ENCODE results near the gene PROCA1.

The PROCA1 gene

DNA sequence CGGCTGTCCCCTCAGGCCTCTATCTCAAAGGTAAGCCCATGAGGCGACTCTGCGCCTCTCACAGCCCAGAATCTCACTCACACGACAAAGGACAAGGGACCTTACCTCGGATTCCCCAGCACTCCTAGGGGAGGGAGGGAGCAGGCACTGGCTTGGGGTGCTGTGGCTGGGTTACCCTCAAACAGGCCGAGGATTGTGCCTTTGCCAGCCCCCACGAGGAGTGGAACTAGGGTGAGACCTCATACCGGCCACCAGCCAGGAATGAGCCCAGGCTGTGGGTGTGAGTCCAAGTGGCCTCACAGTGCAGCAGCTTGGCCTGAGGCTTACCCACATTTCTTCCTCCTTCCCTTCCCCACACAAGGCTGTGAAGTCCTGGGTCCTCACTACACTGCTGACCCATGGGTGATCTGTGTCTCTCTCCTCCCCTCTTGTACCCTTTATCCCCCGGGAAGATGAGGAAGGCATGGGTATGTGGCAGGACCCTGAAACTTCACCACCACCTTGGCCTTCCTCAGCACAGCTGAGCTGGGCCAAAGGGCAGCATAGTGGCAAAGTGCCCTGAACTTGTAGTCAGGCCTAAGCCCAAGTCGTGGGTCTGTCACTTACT, 5.9 kb downstream of the PROCA1 start:
- DNase-seq: no peak

DNA sequence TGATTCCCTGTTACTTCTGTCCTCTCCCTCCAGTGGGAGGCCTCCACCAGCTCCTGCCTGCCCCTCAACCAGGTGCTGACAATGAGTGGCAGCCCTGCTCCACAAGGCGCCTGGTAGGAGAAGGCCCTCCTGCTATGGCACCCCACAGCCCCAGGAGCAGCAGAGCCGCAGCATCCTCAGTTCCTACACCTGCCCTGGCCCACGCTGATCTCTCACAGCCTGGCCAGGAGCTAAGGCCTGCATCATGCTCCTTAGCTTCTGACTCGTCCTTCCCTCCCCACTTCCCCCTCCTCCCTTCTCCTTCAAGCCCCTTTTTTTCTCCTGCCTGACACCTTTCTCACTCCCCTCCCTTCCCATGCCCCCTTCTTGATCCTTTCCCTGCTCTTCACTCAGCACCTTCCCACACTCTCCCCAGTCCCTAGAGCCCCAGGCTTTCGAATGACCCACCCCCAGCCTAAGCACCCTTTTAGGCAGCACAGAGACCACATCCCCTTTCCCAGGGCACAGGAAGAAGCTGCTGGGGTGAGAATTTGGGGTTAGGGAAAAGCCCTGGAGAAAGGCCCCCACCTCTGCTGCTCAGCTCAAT, 6.5 kb downstream of the PROCA1 start:
- DNase-seq: no peak

DNA sequence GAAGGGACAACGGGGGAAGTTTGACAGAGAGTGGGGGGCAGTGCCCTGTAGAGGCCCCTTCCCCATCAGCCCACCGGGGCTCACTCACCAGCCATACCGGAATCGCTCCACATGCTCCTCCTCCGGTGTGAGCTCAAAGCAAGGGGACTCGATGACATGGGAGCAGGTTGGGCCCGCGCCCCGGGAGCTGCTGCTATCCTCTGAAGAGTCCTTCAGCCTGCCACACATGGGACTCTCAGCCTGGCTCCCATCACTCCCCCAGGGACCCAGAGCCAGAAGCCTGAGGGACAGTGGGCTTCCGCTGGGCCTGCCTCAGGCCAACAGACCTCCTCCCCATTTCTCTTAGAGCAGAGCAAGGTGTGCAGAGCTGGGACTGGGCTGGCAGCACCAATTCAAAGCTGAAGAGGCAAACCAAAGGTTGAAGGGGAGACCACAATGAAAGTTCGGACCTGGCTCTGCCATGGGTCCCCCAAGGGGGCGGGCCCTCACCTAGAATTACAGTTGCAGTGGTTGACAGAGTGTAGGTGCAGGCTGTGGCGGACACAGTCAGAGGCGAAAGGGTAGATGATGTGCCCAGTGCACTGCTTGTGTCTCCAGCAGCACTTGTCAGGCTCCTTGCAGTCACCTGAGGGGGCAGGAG, 7.3 kb downstream of the PROCA1 start:
- DNase-seq: no peak

DNA sequence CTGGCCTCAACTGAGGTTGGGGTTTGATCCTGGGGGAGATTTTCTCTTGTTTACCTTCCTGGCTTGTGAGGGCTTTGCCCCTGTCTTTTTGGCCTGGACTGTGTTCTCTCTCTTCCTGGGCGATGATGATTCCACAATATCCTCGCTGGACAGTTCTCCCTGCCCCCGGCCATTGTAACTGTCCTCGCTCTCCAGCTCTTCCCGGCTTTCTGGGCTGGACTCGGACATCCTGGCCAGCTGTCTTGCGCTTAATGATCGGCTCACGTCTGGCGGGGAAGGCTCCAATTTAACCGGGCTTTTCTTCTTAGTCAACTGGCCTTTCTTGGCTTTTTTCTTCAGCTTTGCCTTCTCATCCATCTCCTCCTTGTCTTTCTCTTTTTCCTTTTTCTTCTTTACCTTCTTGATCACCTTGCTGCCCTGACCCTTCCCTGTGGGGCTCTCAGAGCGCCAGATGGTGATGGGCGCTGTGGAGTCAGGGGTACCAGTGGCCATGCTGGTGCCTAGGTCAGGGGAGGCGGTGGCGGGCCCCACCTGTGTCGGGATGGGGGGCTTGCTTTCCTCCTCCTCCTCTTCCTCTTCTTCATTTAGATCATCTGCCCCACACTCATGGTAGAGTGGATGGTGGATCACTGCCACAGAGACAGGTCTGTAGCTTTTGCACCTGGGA, 8.0 kb downstream of the PROCA1 start:
- no peak for DNase-seq

DNA sequence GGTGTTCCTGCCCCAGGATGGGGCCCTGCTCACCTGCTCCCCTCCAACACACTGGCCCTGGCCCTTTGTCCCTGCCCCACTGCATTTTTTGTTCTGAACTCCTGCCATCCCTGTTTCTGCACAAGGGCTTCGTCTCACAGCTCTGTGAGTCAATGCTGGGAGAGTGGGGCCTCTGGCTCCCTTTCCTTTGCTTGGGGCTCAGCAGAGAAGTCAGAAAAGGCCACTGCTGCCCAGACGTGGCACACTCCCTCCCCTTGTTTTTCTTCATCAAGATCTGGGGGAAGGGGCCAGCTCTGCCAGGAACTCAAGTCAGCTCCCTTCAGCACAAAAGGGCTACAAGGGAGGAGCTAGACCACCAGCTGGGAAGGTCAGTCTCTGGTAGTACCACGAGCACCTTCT, 8.9 kb downstream of the PROCA1 start:
- DNase-seq: no peak

DNA sequence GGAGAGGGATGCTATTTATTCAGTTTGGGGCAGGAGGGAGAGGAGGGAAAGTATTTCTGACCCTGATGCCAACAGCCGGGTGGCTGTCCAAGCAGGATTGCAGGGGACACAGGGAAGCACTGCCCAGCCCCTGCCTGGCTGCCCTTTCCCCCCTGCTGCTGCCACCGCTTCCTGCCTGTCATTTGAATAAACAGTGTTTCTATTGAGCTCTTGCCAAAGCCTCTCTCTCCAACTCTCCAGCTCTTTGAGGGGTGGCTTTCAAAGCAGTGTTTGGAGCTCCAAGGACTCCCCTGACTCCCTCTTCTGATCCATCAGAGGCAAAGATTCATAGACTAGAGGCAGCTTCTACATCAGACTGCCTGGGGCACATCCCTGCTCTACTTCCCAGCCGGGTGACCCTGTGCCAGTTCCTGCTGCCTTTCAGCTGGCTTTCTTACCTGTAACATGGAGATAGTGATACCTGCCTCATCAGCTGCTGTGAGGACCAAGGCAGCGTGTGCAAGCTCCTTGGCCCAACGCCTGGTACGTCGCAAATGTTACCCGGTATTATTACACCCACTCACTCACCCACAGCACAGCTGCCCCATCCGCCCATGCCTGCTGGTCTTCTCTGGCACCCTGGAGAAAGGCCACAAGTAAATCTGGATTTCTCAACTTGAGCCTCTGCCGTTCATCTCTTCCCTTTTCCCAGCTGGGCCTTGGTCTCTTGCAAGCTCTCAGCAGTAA, 9.5 kb downstream of the PROCA1 start:
- DNase-seq: no peak

DNA sequence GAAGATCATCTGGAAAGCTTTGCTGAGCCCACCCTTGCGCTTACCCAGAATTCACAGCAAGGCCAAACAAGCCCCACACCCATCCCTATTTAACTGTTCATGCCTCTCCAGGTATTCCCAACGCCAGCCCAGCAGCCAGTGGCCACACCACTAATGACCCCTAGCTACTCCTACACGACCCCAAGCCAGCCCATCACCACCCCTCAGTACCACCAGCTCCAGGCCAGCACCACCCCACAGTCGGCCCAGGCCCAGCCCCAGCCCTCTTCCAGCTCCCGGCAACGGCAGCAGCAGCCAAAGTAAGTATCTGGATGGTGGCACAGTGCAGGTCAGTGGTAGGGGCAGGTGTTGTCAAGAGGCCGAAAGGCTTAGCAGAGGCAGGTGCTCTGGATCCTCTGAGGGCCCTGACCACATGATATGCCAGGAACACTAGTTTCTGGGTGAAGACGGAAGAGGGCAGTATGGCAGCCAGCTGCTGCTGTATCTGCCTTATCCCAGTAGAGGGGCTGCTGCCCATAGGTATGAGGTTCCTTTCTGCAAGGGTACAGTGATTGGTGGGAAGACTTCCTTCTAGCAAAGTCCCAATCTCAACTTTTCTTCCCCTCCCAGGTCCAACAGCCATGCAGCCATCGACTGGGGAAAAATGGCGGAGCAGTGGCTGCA, 10.7 kb downstream of the PROCA1 start:
- no peak for DNase-seq

DNA sequence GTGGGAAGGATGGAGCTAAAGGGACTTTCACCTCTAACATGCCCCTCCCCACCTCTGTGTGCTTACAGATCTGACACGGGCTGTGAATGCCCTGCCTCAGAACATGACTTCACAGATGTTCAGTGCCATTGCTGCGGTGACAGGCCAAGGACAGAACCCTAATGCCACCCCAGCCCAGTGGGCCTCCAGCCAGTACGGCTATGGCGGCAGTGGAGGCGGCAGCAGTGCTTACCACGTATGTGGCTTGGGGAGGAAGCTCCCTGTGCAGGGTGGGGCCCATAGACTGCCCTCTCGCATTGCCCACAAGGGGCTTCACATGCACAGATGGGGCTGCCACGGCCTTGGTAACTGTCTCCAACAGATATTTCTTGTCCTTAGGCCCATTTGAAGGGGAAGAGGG, 11.4 kb downstream of the PROCA1 start:
- no peak for DNase-seq

DNA sequence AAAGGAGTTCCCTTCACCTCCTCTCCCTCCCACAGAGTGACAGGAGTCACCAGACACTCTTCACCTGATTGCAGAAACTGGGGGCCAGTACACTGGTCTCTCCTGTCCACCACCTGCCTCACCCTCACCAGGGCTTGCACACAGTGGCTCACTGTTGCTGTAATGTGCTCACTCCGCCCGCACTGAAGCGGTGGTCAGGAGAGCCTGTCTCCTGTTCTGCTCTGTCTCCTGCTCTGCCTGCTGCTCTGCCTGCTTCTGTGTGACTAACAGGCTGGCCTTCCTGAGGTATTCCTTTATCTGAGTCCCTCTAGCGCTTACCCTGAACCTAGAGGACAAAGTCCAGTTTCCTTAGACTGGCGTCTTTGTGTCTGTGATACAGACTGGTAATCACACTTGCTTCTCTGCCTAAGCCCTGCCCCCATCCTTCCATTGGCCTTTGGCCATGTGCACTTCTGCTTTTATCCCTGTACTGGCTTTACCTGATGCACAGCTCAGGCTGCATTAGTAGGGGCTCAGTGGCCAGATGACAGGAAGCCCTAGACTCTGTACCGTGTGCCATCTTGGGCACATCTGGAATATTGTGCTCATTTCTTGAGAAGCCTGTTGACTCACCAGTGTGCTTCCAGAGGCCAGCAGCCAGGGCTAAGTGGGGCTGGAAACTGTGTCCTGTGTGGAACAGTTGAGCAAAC, 13.3 kb downstream of the PROCA1 start:
- DNase-seq: no peak

DNA sequence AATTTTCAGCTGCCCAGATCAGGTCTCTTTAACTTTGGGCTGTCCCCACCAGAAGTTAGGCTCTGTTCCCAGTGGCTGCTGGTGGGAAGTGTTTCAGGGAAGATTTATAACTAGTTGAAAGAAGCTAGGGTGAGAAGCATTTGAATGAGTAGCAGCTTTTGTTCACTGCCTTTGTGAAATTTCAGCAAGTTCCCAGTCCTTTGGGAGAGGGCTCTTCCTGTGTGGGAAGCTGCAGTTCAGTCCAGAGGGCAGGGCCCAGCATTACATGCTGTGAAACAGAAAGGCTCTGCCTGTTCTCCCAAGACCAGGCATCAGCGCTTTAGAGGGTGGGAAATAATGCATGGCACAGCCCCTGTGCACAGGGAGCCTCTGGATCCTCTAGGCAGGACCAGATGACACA, 17.8 kb downstream of the PROCA1 start:
- DNase-seq: no peak

DNA sequence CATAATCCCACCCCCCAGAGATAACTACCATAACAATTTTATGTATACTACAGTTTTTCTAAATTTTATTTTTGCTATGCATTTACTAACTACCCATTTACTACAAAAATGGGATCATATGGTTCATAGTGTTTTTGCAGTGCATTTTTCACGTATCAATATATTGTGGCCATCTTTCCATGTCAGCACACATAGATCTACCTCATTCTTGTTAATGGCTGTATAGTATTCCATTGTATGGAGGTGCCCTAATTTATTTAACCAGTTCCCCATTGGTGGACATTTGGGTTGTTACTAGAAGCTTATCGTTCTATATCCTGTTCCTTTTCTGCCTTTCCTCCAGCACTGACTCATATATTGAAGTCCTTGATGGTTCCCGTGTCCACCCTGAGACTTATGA, 22.7 kb downstream of the PROCA1 start:
- no peak for DNase-seq

DNA sequence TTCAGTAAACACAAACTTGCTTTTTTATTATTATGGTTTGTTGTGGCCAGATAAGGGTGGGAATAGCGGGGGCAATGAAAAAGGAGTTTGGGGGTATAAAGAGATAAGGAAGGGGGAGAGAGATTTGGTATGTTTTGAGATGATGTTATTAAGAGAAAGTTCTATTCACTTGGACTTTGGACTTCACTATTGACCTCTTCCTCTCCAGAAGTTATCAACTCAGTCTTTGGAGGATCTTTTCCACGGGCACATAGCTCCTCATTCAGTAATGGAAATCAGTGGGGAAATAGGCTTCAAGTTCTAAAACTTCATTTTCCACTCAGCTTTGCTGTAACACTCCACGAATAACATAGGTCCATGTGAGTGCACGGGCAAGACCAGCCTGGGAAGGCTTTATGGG, 23.2 kb downstream of the PROCA1 start:
- DNase-seq: no peak

DNA sequence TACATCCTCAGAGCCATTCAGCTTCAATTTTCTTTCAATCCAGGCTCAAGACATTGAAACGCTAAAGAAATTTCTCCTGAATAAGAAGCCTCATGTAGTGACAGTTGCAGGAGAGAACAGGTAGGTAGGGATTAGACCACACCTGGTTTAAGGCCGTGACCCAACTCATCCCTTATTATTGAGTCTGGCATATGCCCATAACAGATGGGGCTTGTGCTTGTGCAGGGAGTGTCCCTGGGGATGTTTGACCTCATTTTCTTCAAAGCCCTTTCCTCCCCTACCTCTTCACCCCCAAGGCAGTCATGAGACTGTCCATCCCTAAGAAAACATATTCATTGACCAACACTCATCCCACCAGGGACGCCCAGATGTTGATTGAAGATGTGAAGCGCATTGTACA, 25.4 kb downstream of the PROCA1 start:
- peak; percentile 70 for DNase-seq

DNA sequence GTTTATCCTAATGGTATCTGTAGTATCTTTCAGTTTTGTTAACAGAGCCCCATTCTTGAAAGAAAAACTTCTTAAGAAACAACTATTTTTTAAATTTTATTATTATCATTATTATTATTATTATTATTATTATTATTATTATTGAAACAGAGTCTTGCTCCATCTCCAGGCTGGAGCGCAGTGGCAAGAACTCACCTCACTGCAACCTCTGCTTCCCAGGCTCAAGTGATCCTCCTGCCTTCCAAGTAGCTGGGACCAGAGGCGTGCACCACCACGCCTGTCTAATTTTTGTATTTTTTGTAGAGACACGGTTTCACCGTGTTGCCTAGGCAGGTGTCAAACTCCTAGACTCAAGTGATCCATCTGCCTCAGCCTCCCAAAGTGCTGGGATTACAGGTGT, 26.3 kb downstream of the PROCA1 start:
- no peak for DNase-seq

DNA sequence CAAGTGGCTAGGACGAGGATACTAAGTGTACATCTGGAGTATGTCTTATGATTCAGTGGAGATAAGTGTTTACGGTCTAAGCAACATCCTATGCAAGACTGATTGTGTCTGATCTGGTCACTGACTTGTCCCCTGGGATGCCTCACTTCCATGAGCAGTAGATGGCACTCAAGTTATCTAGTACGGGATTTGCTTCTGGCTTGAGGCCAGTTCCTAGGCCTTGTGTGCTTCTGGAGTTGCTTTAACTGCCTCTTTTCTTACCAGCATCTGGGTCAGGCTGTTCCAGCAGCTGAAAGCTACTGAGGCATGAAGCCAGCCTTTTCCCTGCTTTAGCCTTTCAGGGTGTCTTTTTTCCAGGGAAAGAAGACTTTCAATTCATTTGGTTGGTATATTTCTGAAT, 26.7 kb downstream of the PROCA1 start:
- peak; percentile 99 for DNase-seq

DNA sequence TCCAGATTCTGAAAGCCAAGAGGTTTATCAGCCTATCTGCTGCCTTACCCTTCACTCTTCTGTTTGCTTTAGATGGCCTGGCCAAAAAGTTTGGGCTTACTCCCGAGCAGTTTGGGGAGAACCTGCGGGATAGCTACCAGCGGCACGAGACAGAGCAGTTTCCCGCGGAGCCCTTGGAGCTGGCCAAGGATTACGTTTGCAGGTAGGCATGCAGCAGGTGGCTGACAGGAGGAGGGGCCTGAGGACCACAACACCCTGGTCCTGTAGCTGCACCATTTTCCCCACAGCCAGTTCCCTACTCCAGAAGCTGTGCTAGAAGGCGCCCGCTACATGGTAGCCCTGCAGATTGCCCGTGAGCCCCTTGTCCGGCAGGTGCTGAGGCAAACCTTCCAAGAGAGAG, 29.0 kb downstream of the PROCA1 start:
- DNase-seq: no peak

DNA sequence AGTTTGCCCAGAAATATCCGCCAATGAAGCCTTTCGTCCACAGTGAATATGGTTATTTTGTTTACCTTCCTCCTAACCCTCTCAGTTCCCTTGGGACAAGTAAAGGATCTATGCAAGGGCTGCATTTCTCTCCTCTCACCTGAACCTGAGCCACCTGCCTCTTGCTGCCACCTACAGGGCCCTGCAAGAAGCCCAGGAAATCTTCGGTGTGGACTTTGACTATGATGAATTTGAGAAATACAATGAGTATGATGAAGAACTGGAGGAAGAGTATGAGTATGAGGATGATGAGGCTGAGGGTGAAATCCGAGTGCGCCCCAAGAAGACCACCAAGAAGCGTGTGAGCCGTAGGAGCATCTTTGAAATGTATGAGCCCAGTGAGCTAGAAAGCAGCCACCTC, 35.7 kb downstream of the PROCA1 start:
- DNase-seq: no peak

DNA sequence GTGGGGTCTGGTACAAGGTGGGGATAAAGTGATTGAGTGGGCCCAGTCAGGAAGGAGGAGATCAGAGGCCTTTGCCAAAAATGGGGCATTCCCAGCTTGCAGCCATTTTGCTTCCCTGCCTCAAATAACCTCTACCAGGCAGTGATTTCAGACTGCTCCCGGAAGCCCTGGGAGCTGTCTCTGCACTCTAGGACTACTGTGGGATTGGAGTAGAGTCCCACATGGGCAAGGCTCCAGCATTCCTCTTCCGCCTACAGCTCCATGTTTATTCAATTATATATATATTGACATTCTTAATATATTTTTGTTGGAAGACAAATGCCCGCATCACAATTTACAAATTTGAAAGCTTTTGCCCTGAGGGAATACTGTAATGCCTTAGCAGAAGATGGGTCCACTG, 36.2 kb downstream of the PROCA1 start:
- no peak for DNase-seq

DNA sequence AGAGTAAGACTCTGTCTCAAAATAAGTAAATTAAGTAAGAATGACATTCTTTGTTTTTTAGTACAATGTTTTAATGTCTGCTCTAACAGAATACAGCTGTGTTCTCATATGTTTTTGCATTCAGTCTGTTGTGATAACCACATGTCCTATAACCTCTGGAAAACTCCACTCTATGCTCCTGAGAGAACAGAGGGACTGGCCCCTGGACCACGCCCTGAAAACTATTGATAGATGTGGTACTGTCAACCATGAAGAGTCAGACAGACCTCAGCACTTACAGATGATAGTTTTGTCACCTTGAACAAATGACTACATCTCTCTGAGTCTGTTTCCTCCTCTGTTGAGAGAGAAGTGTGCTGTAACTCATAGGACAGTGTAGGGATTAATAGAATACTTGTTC, 41.8 kb downstream of the PROCA1 start:
- DNase-seq: no peak

DNA sequence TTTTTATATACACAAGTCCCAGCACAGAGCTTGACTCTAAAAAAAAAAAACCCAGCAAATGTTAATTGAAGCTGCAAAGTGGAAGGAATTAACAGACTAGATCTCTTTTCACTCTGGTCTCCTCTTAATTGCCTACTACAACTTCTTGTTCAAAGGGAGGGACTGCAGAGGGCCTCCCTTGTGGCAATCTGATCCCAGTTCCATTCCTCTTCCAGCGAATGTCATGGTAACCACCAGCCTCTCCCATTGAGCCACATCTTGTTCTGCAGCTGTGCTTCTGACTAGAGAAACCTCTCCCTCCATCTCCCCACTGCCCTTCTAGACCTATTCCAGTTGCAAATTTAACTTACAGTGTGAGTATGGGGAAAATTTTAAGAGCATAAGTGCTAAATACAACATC, 43.8 kb downstream of the PROCA1 start:
- no peak for DNase-seq

DNA sequence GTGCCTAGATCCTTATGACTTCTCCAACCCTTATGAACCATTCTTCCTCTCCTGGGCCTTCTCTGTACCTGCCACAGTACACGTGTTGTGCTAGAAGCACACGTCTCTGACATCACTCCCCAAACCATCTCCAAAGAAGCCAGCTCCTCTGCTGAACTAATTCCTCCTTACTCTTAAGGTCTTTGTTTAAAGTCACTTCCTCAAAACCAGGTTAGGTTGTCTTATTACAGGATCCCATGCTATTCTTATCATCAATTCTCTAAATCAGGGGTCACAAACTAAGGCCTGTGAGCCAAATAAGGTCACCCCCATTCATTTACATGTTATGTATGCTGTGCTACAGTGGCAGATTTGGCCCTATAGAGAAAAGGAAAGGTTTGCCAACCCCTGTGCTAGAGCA, 45.7 kb downstream of the PROCA1 start:
- no peak for DNase-seq

DNA sequence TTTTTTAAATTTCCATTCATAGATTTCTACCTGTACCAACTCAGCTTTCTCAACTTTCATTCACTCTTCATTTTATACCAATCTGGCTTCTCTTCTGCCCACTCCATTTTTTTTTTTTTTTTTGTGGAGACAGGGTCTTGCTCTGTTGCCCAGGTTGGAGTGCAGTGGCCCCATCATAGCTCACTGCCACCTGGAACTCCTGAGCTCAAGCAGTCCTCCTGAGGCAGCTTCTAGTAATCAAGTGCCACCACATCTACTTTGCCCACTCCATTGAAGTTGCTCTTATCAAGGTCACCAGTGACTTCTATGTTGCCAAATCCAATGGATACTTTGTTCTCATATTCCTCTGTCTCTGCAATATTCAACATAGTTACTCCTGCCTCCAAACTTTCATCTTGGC, 48.0 kb downstream of the PROCA1 start:
- DNase-seq: no peak

DNA sequence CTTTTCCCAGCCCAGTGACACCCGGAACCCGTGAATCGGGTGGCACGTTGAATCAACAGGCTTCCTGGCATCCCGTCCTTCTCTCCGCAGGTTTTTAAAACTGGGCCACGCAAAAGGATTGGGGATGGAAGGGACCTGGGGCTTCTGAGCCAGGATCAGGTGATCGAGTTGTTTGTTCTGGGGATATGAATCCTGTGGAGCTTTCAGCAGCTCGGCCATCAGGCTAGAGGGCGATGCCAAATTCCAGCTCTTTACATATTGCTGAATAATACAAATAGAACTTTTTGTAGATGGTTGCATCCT, 49.2 kb downstream of the PROCA1 start:
- DNase-seq: no peak

Measured in NCI-H524 treated with DMSO at 0.1 percent for 48 hours (cell line).